Suprapubic skin (tissue), 4 donors: ENCODE data around the gene SLC16A14. TPM values are rescaled to one million over a fixed set of nuclear protein-coding genes. Genes with fewer than 3 reads are reported as not detected.

Source experiments
- DNase-seq, 2 donors: peaks; one replicate each; pipeline ENCODE4 v3.0.0-alpha.2; 2019; ENCODE audit warnings: low spot score in 2 of 2
- H3K27ac ChIP-seq: fragments of 200-600 bp; sonication (generic); one replicate; pipeline ENCODE4 v1.5.1; 2019
- H3K27me3 ChIP-seq: fragments of 200-600 bp; sonication (generic); one replicate; pipeline ENCODE4 v1.5.1; 2019
- H3K36me3 ChIP-seq: fragments of 200-600 bp; sonication (generic); one replicate; pipeline ENCODE4 v1.5.1; 2019
- H3K4me1 ChIP-seq: fragments of 200-600 bp; sonication (generic); one replicate; pipeline ENCODE4 v1.5.1; 2019
- H3K4me3 ChIP-seq: fragments of 200-600 bp; sonication (generic); one replicate; pipeline ENCODE4 v1.5.1; 2019; ENCODE audit warnings: mild to moderate bottlenecking
- H3K9me3 ChIP-seq: fragments of 200-600 bp; sonication (generic); one replicate; pipeline ENCODE4 v1.5.1; 2019
- EP300 ChIP-seq: sonication (generic); formaldehyde crosslinking; IDR thresholded peaks from one replicate; pipeline ENCODE4 v1.6.1; 2017; ENCODE audit warnings: antibody characterized with exemption
- POLR2A ChIP-seq, 2 donors: fragments of 450-650 bp; IDR thresholded peaks; one replicate each; pipeline ENCODE4 v1.6.1; 2017; ENCODE audit warnings: antibody characterized with exemption in 2 of 2, mild to moderate bottlenecking in 2 of 2, moderate library complexity in 2 of 2
- POLR2AphosphoS5 ChIP-seq, 3 donors: sonication (generic); formaldehyde crosslinking; IDR thresholded peaks; one replicate each; pipeline ENCODE4 v1.6.1; 2017; ENCODE audit warnings: antibody characterized with exemption in 3 of 3
- WGBS: methylation state at CpG from one replicate; pipeline ENCODE4 v1.1.5; 2018; 5-methylcytosine and 5-hydroxymethylcytosine counted together
- total RNA-seq, 4 donors: library from RNA; depleted of rRNA; stranded (reverse); fragments of >200 nt; gene quantifications; one replicate each; pipeline ENCODE4 v1.1.0, GENCODE V29; 2016
- TF ChIP-seq, protein P1 (sequence below), 2 donors: fragments of 200-600 bp in 1 of 2; fragments of 450-650 bp in 1 of 2; sonication (generic) in 1 of 2; IDR thresholded peaks; one replicate each; pipeline ENCODE4 v1.5.1; 2016 to 2019; ENCODE audit warnings: antibody characterized with exemption in 2 of 2, mild to moderate bottlenecking in 1 of 2, moderate library complexity in 1 of 2

The SLC16A14 gene
- total RNA-seq, 4 donors from 2014 or later, result 9.2 to 18.2 (median 11.6) TPM

DNA sequence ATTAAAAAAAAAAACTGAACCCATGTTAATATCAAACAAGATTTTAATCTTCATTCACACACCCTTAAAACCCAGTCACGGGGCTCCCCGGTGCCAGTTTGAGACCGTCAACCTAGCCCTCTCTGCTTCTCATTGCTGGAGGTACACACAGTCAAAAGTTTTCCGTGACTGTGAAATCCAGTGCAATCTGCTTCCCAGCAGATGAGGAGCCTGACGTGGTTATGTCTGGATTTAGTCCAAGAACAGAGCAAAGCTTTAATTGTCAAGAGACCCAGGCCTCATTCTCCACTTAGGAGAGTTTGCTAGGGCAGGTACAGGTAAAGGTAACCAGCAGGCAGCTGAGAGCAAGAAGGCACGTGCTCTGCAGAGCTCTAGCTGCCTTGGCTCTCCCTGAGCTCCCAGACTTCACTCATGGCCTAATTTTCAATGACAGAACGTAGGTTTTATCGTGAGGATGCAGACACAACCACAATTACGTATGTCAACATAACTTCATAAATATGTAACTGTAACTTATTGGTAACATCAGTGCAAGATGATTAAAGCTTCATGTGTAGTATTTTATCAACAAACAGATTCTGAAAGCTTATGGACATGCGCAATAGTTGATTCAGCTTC, 56.3 kb downstream of the SLC16A14 start:
- Histone ChIP-seq H3K4me3 (no peak overlapping the region), H3K27ac (no peak overlapping the region), H3K36me3 (no peaks in the 10 kb centered on the region), H3K9me3 (no peaks in the 10 kb centered on the region), H3K4me1 (no peaks in the 10 kb centered on the region), H3K27me3 (no peaks in the 10 kb centered on the region)
- TF ChIP-seq, protein P1, sequence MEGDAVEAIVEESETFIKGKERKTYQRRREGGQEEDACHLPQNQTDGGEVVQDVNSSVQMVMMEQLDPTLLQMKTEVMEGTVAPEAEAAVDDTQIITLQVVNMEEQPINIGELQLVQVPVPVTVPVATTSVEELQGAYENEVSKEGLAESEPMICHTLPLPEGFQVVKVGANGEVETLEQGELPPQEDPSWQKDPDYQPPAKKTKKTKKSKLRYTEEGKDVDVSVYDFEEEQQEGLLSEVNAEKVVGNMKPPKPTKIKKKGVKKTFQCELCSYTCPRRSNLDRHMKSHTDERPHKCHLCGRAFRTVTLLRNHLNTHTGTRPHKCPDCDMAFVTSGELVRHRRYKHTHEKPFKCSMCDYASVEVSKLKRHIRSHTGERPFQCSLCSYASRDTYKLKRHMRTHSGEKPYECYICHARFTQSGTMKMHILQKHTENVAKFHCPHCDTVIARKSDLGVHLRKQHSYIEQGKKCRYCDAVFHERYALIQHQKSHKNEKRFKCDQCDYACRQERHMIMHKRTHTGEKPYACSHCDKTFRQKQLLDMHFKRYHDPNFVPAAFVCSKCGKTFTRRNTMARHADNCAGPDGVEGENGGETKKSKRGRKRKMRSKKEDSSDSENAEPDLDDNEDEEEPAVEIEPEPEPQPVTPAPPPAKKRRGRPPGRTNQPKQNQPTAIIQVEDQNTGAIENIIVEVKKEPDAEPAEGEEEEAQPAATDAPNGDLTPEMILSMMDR (IDR thresholded peaks at IDR 0.05), result no peak
- TF ChIP-seq POLR2AphosphoS5 (IDR thresholded peaks at IDR 0.05), result no peak
- TF ChIP-seq POLR2A (IDR thresholded peaks at IDR 0.05), result no peak
- no peak for TF ChIP-seq EP300
- no peak for DNase-seq
- WGBS, result 87% methylated on average over 10 of the region's 10 CpGs

DNA sequence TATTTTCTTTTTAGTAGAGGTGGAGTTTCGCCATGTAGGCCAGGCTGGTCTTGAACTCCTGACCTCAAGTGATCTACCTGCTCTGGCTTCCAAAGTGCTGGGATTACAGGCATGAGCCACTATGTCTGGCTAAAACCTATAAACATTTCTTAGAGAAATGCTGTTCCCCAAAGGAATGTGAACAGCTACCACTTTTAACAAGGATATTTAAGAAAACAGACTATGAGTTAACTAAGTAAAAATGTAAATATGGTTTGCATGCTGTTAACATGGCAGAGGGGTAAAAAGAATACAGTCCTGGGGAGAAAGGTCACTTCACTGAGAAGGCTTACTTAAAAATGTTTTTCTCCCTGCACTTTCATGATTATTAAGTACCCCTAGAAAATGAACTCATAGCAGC, 57.1 kb downstream of the SLC16A14 start:
- Histone ChIP-seq H3K9me3 (no peaks in the 10 kb centered on the region), H3K36me3 (no peaks in the 10 kb centered on the region), H3K4me3 (no peak overlapping the region), H3K27me3 (no peaks in the 10 kb centered on the region), H3K4me1 (no peaks in the 10 kb centered on the region), H3K27ac (no peak overlapping the region)
- no peak for TF ChIP-seq EP300
- 100% methylated on average over 1 of the region's 1 CpG for WGBS
- no peak for DNase-seq

DNA sequence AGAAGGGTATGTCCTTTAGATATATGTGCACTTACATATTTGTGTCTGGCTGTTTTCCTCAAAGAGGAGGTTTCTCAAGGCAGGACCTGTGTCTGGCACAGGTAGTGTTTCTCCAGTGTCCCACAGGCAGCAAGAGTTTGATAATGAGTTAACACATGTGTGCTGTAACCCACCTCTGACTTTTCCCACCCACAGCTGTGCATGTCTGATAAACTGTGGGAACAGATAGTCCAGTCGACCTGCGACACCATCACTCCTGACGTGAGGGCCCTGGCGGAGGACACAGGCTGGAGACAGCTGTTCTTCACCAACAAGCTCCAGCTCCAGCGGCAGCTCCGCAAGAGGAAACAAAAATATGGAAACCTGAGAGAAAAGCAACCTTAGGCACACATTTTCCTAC, 58.2 kb downstream of the SLC16A14 start:
- TF ChIP-seq POLR2AphosphoS5 (IDR thresholded peaks at IDR 0.05) (no peak), EP300 (no peak), POLR2A (IDR thresholded peaks at IDR 0.05) (no peak)
- TF ChIP-seq, protein P1 (IDR thresholded peaks at IDR 0.05), result no peak
- no peaks in the 10 kb centered on the region for H3K27me3 ChIP-seq
- H3K27ac ChIP-seq, result no peak overlapping the region
- no peak for DNase-seq
- H3K4me3 ChIP-seq, result no peak overlapping the region
- H3K36me3 ChIP-seq, result no peaks in the 10 kb centered on the region
- H3K9me3 ChIP-seq, result no peaks in the 10 kb centered on the region
- H3K4me1 ChIP-seq, result no peaks in the 10 kb centered on the region
- 97% methylated on average over 6 of the region's 6 CpGs for WGBS

DNA sequence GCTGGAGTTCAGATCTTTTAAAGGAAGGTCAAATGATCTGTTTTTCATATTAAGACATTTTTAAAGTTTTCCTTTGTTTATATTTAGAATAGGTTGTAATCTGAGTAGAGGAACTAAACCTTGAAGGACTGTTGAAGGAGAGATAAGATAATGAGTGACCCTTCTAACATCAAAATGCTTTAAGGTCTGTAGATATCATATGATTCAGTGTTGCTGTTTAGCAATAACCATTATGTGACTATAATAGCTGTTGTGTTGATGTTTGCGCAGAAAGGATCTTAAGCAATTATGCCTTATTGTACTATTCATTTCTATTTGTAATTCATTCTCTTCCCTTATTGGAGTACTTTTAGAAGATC, 60.0 kb downstream of the SLC16A14 start:
- Histone ChIP-seq H3K4me3 (no peak overlapping the region), H3K36me3 (no peaks in the 10 kb centered on the region), H3K4me1 (no peaks in the 10 kb centered on the region), H3K27me3 (no peaks in the 10 kb centered on the region), H3K9me3 (no peaks in the 10 kb centered on the region), H3K27ac (no peak overlapping the region)
- WGBS, result 88% methylated on average over 1 of the region's 1 CpG
- TF ChIP-seq POLR2AphosphoS5 (IDR thresholded peaks at IDR 0.05), result no peak
- TF ChIP-seq, protein P1 (IDR thresholded peaks at IDR 0.05), result no peak
- no peak for TF ChIP-seq POLR2A (IDR thresholded peaks at IDR 0.05)
- no peak for TF ChIP-seq EP300
- DNase-seq, result no peak

DNA sequence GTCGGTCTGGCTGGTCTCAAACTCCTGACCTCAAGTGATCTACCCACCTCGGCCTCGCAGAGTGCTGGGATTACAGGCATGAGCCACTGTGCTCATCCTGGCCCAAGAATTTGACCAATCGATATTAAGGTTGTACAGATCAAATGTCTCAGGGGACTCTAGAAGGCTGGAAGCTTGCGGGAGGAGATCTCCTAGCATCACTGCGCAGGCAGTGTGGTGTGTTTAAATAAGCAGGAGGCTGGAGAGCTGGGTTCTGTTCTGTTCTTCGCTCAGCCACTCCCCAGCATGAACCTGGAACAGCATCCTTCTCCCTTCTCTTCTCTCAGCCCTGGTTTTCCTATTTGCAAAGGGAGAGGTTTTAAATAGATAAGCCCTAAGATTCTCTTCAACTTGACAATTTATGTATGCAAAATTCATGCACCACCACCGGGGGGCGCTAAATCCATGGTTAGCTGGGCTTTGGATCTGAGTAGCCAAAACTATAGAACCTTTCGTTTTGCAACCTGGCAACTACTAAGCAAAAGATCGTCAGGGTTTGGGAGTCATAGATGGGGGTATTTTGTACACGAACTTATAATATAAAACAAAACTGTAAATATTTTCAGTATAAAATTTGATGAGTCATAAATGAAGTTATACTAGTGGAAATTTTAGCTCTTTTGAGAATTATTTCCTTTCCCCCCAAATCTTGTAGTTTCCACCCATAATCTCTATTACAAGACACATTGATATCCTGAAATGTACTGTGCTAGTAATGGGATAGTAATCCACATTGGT, 60.6 kb downstream of the SLC16A14 start:
- no peak overlapping the region for H3K4me3 ChIP-seq
- TF ChIP-seq, protein P1 (IDR thresholded peaks at IDR 0.05), result peak; percentile 64 to 71
- no peak for TF ChIP-seq POLR2AphosphoS5 (IDR thresholded peaks at IDR 0.05)
- WGBS, result 56% methylated on average over 12 of the region's 12 CpGs
- DNase-seq, result peak; percentile 80 to 83
- H3K27ac ChIP-seq, result no peak overlapping the region
- no peaks in the 10 kb centered on the region for H3K4me1 ChIP-seq
- H3K27me3 ChIP-seq, result no peaks in the 10 kb centered on the region
- H3K36me3 ChIP-seq, result no peaks in the 10 kb centered on the region
- no peaks in the 10 kb centered on the region for H3K9me3 ChIP-seq
